WTC11 (cell line): Measurements from ENCODE around the gene RAET1G.

Experiments used
- KAT7 ChIP-seq: sonication (generic); formaldehyde crosslinking; IDR thresholded peaks from 2 replicates; pipeline ENCODE4 v1.8.1; 2023; ENCODE audit warnings: missing genetic modification reagents, mild to moderate bottlenecking, borderline replicate concordance
- MYBL2 ChIP-seq: sonication (generic); formaldehyde crosslinking; IDR thresholded peaks from 2 replicates; pipeline ENCODE4 v1.8.1; 2023; ENCODE audit warnings: mild to moderate bottlenecking, moderate library complexity, missing genetic modification reagents
- TF ChIP-seq, protein P1 (sequence below): fragments of 200-600 bp; IDR thresholded peaks from 2 replicates; pipeline ENCODE4 v1.8.0; 2022; ENCODE audit warnings: antibody characterized with exemption
- TF ChIP-seq, protein P2 (sequence below): sonication (generic); formaldehyde crosslinking; IDR thresholded peaks from 2 replicates; pipeline ENCODE4 v1.8.1; 2023; ENCODE audit warnings: mild to moderate bottlenecking, missing genetic modification reagents, borderline replicate concordance

DNA sequence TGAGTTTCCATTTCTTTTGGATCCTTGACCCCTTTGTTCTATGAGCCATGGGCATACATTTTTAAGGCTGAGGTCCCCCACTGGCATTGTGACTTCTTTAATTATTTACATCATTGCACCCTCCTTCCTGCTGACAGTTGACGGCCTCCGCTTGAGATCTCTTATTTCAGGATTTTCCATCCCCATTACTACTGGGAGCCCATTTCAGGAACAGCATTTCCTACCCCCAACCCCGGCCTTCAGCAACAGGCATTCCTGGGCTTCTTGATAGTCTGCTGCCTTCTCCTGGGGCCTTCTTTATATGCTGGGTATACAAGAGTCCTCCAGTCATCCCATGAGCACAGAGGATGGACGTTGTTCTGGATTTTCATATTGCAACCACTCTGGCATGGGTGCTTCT, 44.7 kb upstream of the RAET1G start:
- TF ChIP-seq, protein P1, sequence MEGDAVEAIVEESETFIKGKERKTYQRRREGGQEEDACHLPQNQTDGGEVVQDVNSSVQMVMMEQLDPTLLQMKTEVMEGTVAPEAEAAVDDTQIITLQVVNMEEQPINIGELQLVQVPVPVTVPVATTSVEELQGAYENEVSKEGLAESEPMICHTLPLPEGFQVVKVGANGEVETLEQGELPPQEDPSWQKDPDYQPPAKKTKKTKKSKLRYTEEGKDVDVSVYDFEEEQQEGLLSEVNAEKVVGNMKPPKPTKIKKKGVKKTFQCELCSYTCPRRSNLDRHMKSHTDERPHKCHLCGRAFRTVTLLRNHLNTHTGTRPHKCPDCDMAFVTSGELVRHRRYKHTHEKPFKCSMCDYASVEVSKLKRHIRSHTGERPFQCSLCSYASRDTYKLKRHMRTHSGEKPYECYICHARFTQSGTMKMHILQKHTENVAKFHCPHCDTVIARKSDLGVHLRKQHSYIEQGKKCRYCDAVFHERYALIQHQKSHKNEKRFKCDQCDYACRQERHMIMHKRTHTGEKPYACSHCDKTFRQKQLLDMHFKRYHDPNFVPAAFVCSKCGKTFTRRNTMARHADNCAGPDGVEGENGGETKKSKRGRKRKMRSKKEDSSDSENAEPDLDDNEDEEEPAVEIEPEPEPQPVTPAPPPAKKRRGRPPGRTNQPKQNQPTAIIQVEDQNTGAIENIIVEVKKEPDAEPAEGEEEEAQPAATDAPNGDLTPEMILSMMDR = no peak
- TF ChIP-seq MYBL2 (CRISPR knock-in tag) = no peak
- TF ChIP-seq, protein P2, sequence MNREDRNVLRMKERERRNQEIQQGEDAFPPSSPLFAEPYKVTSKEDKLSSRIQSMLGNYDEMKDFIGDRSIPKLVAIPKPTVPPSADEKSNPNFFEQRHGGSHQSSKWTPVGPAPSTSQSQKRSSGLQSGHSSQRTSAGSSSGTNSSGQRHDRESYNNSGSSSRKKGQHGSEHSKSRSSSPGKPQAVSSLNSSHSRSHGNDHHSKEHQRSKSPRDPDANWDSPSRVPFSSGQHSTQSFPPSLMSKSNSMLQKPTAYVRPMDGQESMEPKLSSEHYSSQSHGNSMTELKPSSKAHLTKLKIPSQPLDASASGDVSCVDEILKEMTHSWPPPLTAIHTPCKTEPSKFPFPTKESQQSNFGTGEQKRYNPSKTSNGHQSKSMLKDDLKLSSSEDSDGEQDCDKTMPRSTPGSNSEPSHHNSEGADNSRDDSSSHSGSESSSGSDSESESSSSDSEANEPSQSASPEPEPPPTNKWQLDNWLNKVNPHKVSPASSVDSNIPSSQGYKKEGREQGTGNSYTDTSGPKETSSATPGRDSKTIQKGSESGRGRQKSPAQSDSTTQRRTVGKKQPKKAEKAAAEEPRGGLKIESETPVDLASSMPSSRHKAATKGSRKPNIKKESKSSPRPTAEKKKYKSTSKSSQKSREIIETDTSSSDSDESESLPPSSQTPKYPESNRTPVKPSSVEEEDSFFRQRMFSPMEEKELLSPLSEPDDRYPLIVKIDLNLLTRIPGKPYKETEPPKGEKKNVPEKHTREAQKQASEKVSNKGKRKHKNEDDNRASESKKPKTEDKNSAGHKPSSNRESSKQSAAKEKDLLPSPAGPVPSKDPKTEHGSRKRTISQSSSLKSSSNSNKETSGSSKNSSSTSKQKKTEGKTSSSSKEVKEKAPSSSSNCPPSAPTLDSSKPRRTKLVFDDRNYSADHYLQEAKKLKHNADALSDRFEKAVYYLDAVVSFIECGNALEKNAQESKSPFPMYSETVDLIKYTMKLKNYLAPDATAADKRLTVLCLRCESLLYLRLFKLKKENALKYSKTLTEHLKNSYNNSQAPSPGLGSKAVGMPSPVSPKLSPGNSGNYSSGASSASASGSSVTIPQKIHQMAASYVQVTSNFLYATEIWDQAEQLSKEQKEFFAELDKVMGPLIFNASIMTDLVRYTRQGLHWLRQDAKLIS = no peak
- TF ChIP-seq KAT7 (CRISPR knock-in tag) = no peak
